OCI-LY7 (cell line): Measurements from ENCODE around the gene EXOC4. TPM values are rescaled to one million over a fixed set of nuclear protein-coding genes. Genes with fewer than 3 reads are reported as not detected.

Experiments used
- BruUV-seq: library from RNA; stranded (reverse); fragments of 400-500 nt; replicated peaks from 2 replicates; lab custom pipeline; 2021; lab: Mats Ljungman, UMichigan
- CTCF ChIA-PET: fragments of 300-600 bp; sonication (Branson Sonifier 250); formaldehyde crosslinking; loops from one replicate; lab custom pipeline; 2022; ENCODE audit warnings: antibody characterized with exemption; ENCODE audit not compliant: unreplicated experiment; lab: Charles Lee
- POLR2A ChIA-PET: fragments of 300-600 bp; sonication (Branson Sonifier 250); formaldehyde crosslinking; loops from one replicate; lab custom pipeline; 2022; ENCODE audit warnings: antibody characterized with exemption; lab: Charles Lee
- DNase-seq: peaks from one replicate; pipeline ENCODE4 v3.0.0-alpha.2; 2015; ENCODE audit warnings: low spot score
- H2AFZ ChIP-seq: fragments of 200-600 bp; sonication (generic), shearing (Covaris generic); 2 replicates; pipeline ENCODE4 v1.6.1; 2014; ENCODE audit warnings: mild to moderate bottlenecking, antibody characterized with exemption, low read length, moderate library complexity
- H3K27ac ChIP-seq: fragments of 200-600 bp; sonication (generic); 2 replicates; pipeline ENCODE4 v1.5.1; 2014; ENCODE audit warnings: mixed run types, low read depth, mild to moderate bottlenecking, moderate library complexity, low read length, inconsistent platforms; ENCODE audit not compliant: poor library complexity, severe bottlenecking
- H3K36me3 ChIP-seq: fragments of 200-600 bp; sonication (generic); 2 replicates; pipeline ENCODE4 v1.6.1; 2014; ENCODE audit warnings: mild to moderate bottlenecking, antibody characterized with exemption, low read length, moderate library complexity, mixed read lengths; ENCODE audit not compliant: insufficient read depth
- H3K4me1 ChIP-seq: fragments of 200-600 bp; sonication (generic); 2 replicates; pipeline ENCODE4 v1.5.1; 2014; ENCODE audit warnings: mild to moderate bottlenecking, low read length; ENCODE audit not compliant: insufficient read depth, poor library complexity, severe bottlenecking
- H3K4me2 ChIP-seq: fragments of 200-600 bp; sonication (generic); 2 replicates; pipeline ENCODE4 v1.6.1; 2014; ENCODE audit warnings: mild to moderate bottlenecking, low read length
- H3K4me3 ChIP-seq: fragments of 200-600 bp; sonication (generic); 2 replicates; pipeline ENCODE4 v1.5.1; 2014; ENCODE audit warnings: mild to moderate bottlenecking, low read depth, low read length; ENCODE audit not compliant: poor library complexity, severe bottlenecking
- H3K79me2 ChIP-seq: fragments of 200-600 bp; sonication (generic); 2 replicates; pipeline ENCODE4 v1.6.1; 2016; ENCODE audit warnings: low read depth, mild to moderate bottlenecking, low read length, moderate library complexity, mixed read lengths; ENCODE audit not compliant: insufficient read depth
- H3K9me2 ChIP-seq: fragments of 200-600 bp; sonication (generic); 2 replicates; pipeline ENCODE4 v1.6.1; 2016; ENCODE audit warnings: mild to moderate bottlenecking, low read length, mixed read lengths; ENCODE audit not compliant: insufficient read depth
- H3K9me3 ChIP-seq: fragments of 200-600 bp; sonication (generic); 2 replicates; pipeline ENCODE4 v1.6.1; 2014; ENCODE audit warnings: mild to moderate bottlenecking, mixed run types, low read length, mixed read lengths
- H4K20me1 ChIP-seq: fragments of 200-600 bp; sonication (generic); 2 replicates; pipeline ENCODE4 v1.6.1; 2014; ENCODE audit warnings: mild to moderate bottlenecking, antibody characterized with exemption, low read length, moderate library complexity, mixed read lengths; ENCODE audit not compliant: insufficient read depth
- CTCF ChIP-seq: fragments of 200-600 bp; sonication (generic); conservative IDR thresholded peaks from 2 replicates; pipeline ENCODE4 v1.5.1; 2014; ENCODE audit warnings: mild to moderate bottlenecking, antibody characterized with exemption, low read length, moderate library complexity, mixed read lengths
- EZH2phosphoT487 ChIP-seq: fragments of 200-600 bp; sonication (generic); IDR thresholded peaks from 2 replicates; pipeline ENCODE4 v1.6.1; 2018; ENCODE audit warnings: low read depth, borderline replicate concordance, mild to moderate bottlenecking, mixed run types, antibody characterized with exemption, low read length, moderate library complexity, mixed read lengths
- intact Hi-C: fragments of 100-400 bp; cut with micrococcal nuclease; formaldehyde crosslinking; loops from one replicate; pipeline ENCODE4 v1.10.0; 2022; ENCODE audit not compliant: unreplicated experiment
- total RNA-seq, 2 experiments: library from RNA; depleted of rRNA in 1 of 2; stranded (reverse); fragments of >200 nt in 1 of 2; shearing (Covaris generic) in 1 of 2; gene quantifications; 2 replicates each; pipeline ENCODE4 v1.2.3, GENCODE V29; 2014 to 2022

EXOC4 gene
- total RNA-seq, 2 experiments from 2014 or later, result 75.1 to 93.2 TPM

- TF ChIP-seq CTCF (no peak), EZH2phosphoT487 (no peak)
- ChIA-PET CTCF (no interaction called here), POLR2A (interaction anchor here (0.6 to 1.9 kb wide), 4 partner anchors 11 to 1929 kb away, joined by 3 to 8 read pairs (median 5); no protein-coding TSS in a partner anchor)
- Histone ChIP-seq H3K4me3 (no peak overlapping the region), H3K4me2 (no peak overlapping the region), H2AFZ (no peak overlapping the region), H4K20me1 (no peaks in the 10 kb centered on the region), H3K9me3 (no peaks in the 10 kb centered on the region), H3K9me2 (no peaks in the 10 kb centered on the region), H3K36me3 (no peaks in the 10 kb centered on the region), H3K27ac (no peak overlapping the region), H3K79me2 (no peaks in the 10 kb centered on the region), H3K4me1 (no peaks in the 10 kb centered on the region)
- BruUV-seq, result no TSS peak
- no peak for DNase-seq
- intact Hi-C loops, result no loop called here
These were observed 348.7 kb downstream of the EXOC4 start for GRCh38 chr7:133601617-133602016.

- ChIA-PET CTCF (no interaction called here), POLR2A (no interaction called here)
- H3K4me1 ChIP-seq, result no peaks in the 10 kb centered on the region
- intact Hi-C loops, result no loop called here
- no peaks in the 10 kb centered on the region for H3K36me3 ChIP-seq
- no peaks in the 10 kb centered on the region for H3K79me2 ChIP-seq
- no peak overlapping the region for H2AFZ ChIP-seq
- no peak for DNase-seq
- no peak overlapping the region for H3K4me3 ChIP-seq
- TF ChIP-seq EZH2phosphoT487, result no peak
- no peak for TF ChIP-seq CTCF
- no peaks in the 10 kb centered on the region for H4K20me1 ChIP-seq
- no peaks in the 10 kb centered on the region for H3K9me2 ChIP-seq
- H3K9me3 ChIP-seq, result no peaks in the 10 kb centered on the region
- H3K4me2 ChIP-seq, result no peak overlapping the region
- no TSS peak for BruUV-seq
- H3K27ac ChIP-seq, result no peak overlapping the region
These were observed 349.4 kb downstream of the EXOC4 start for GRCh38 chr7:133602291-133602690.

GRCh38 chr7:133606991-133607390, 354.1 kb downstream of the EXOC4 start:
- H4K20me1 ChIP-seq, result no peaks in the 10 kb centered on the region
- intact Hi-C loops, result no loop called here
- no peaks in the 10 kb centered on the region for H3K36me3 ChIP-seq
- no peak overlapping the region for H2AFZ ChIP-seq
- no peak overlapping the region for H3K4me3 ChIP-seq
- BruUV-seq, result no TSS peak
- H3K9me2 ChIP-seq, result no peaks in the 10 kb centered on the region
- no peaks in the 10 kb centered on the region for H3K79me2 ChIP-seq
- ChIA-PET POLR2A (interaction anchor here (0.7 kb wide), 1 partner anchor 841 kb away, joined by 3 read pairs; no protein-coding TSS in a partner anchor), CTCF (no interaction called here)
- H3K4me1 ChIP-seq, result no peaks in the 10 kb centered on the region
- no peak overlapping the region for H3K4me2 ChIP-seq
- no peak overlapping the region for H3K27ac ChIP-seq
- no peak for DNase-seq
- H3K9me3 ChIP-seq, result no peaks in the 10 kb centered on the region
- TF ChIP-seq CTCF (no peak), EZH2phosphoT487 (no peak)
